HEK293T (cell line): ENCODE measurements around the gene NMUR1.

Source experiments
- CTCF ChIA-PET: fragments of 350-600 bp; formaldehyde crosslinking; extraction: SDS; loops from one replicate; lab custom pipeline; 2021; ENCODE audit warnings: antibody characterized with exemption, inconsistent platforms; lab: Yijun Ruan, JAX
- POLR2A ChIA-PET: fragments of 350-600 bp; formaldehyde crosslinking; extraction: SDS; loops from one replicate; lab custom pipeline; 2020; ENCODE audit warnings: antibody characterized with exemption, inconsistent platforms; lab: Yijun Ruan, JAX
- DNase-seq: peaks from one replicate; pipeline ENCODE4 v3.0.0; 2012; ENCODE audit warnings: mixed read lengths; ENCODE audit errors: extremely low spot score
- ARNT ChIP-seq: fragments of 450-650 bp; IDR thresholded peaks from 2 replicates; pipeline ENCODE4 v1.6.1; 2017; ENCODE audit warnings: mild to moderate bottlenecking
- ELF4 ChIP-seq: fragments of 450-650 bp; IDR thresholded peaks from 2 replicates; pipeline ENCODE4 v1.6.1; 2017; ENCODE audit warnings: antibody characterized with exemption
- FOXM1 ChIP-seq: fragments of 450-650 bp; IDR thresholded peaks from 2 replicates; pipeline ENCODE4 v1.6.1; 2017; ENCODE audit warnings: mild to moderate bottlenecking, borderline replicate concordance
- L3MBTL2 ChIP-seq: fragments of 450-650 bp; conservative IDR thresholded peaks from 2 replicates; pipeline ENCODE4 v1.6.1; 2016; ENCODE audit warnings: mild to moderate bottlenecking
- TARDBP ChIP-seq: fragments of 450-650 bp; IDR thresholded peaks from 2 replicates; pipeline ENCODE4 v1.6.1; 2016

The NMUR1 gene

DNA sequence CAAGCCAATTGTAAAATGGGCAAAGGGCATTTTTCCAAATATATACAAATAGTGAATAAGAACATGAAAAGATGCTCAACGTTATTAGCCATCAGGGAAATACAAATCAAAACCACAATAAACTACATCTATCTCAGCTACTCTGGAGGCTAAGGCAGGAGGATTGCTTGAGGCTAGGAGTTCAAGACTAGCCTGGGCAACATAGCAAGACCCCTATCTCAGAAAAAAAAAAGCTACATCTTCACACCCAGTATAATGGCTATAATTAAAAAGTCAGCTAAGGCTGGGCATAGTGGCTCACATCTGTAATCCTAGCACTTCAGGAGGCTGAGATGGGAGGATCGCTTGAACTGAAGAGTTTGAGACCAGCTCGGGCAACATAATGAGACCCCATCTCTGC is 53.3 kb downstream of the NMUR1 start:
- TF ChIP-seq FOXM1 = no peak
- no peak for TF ChIP-seq ELF4
- TF ChIP-seq L3MBTL2 = no peak
- TF ChIP-seq TARDBP = no peak
- CTCF ChIA-PET = no interaction called here
- POLR2A ChIA-PET = interaction anchor here (9.9 kb wide), 1 partner anchor 11 kb away, joined by 134 read pairs; the partner anchor contains the start of gene NCL
- DNase-seq = no peak

DNA sequence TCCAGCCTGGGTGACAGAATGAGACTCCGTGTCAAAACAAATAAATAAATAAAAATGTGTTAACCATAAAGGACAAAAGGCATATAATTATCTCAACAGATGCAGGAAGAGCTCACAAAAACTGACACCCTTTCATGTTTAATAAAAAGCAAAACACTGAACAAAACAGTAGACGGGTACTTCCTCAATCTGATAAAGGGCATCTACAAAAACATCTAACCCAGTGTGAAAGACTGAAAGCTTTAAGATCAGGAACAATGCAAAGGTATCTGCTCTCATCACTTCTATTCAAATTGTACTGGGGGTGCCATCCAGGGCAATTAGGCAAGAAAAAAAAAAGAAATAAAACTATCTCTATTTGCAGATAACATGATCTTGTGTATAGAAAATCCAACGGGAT is 54.3 kb downstream of the NMUR1 start:
- ChIA-PET CTCF (interaction anchor here (0.6 kb wide), 2 partner anchors 8 to 152 kb away, joined by 3 to 5 read pairs; no protein-coding TSS in a partner anchor), POLR2A (interaction anchor here (9.9 kb wide), 1 partner anchor 10 kb away, joined by 134 read pairs; the partner anchor contains the start of gene NCL)
- no peak for DNase-seq
- no peak for TF ChIP-seq ARNT
